ENCODE results near the gene USP31.
"Not testable (repeated sequence)": the region's sequence is repeated elsewhere in the genome, so short reads cannot be mapped to it uniquely, and the experiment has no call there.

USP31 gene

GRCh38 chr16:23145608-23146007 lies 3.6 kb downstream of the USP31 start:
- H3K4me3 ChIP-seq (ENCODE audit: control insufficient read depth, low read depth, low read length): no peak overlapping the region
- no peak for TF ChIP-seq CTCF (conservative IDR thresholded peaks at IDR 0.05; ENCODE audit: control insufficient read depth, insufficient read depth, low read depth, low read length)

GRCh38 chr16:23145186-23145585 lies 4.1 kb downstream of the USP31 start:
- TF ChIP-seq CTCF (conservative IDR thresholded peaks at IDR 0.05; ENCODE audit: control insufficient read depth, insufficient read depth, low read depth, low read length): no peak

More at GRCh38 chr16:23145608-23146007, 3.6 kb downstream of the USP31 start:
- DNase-seq (ENCODE audit: low read depth): peak; percentile 74

DNA sequence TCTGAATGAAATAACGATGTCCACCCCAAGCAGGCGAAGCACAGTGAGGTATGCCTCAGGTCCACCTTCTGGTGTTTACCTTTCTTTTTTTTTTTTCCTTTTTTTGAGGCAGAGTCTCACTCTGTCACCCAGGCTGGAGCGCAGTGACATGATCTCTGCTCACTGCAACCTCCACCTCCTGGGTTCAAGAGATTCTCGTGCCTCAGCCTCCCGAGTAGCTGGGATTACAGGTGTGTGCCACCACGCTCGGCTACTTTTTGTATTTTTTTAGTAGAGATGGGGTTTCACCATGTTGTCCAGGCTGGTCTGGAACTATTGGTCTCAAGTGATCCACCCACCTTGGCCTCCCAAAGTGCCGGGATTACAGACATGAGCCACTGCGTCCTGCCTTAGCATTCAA lies 4.9 kb downstream of the USP31 start:
- not testable (repeated sequence) for DNase-seq (ENCODE audit: low read depth); H3K4me3 ChIP-seq (ENCODE audit: control insufficient read depth, low read depth, low read length)

More at GRCh38 chr16:23145186-23145585, 4.1 kb downstream of the USP31 start:
- no peak overlapping the region for H3K4me3 ChIP-seq (ENCODE audit: control insufficient read depth, low read depth, low read length)
- DNase-seq (ENCODE audit: low read depth): no peak

- no peak for DNase-seq (ENCODE audit: low read depth)
- no peak for TF ChIP-seq CTCF (conservative IDR thresholded peaks at IDR 0.05; ENCODE audit: control insufficient read depth, insufficient read depth, low read depth, low read length)
- H3K4me3 ChIP-seq (ENCODE audit: control insufficient read depth, low read depth, low read length): no peak overlapping the region
Measured at GRCh38 chr16:23143391-23143790, 5.9 kb downstream of the USP31 start.

DNA sequence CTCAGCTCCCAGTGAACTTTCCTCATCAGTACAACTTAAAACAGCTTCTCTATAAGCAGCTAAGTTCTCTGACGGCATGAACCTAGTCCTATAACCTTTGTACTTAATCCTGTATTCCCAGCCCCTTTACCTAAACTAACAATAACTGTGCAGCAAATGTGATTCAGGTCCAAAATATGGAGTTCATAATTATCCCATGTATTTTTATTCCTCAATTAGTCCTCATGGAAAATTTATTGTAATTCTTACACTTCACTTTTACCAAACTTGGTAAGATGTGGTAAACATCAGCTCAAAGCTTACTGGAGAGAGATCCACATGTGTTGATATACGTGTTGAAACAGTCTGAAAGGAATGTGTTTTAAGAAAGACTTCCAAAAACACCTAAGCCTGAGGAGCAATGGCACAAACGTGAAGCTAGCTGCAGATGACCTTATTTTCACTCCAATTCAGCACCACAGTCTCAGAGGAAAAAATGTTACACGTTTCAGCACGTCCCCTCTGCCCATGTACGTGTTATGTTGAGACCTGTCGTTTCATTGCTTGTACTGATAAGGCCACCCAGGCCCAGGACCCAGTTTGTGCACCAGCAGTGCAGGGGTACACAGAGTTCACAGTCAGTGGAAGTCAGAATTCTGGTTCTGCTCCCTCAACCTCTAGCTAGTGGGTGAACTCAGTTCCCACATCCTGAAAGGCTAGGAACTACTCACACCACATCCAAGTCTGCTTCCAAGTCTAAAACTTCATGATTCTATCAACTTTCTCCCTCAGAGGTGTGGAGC lies 7.1 kb downstream of the USP31 start:
- TF ChIP-seq CTCF (conservative IDR thresholded peaks at IDR 0.05; ENCODE audit: control insufficient read depth, insufficient read depth, low read depth, low read length): no peak
- H3K4me3 ChIP-seq (ENCODE audit: control insufficient read depth, low read depth, low read length): no peak overlapping the region
- DNase-seq (ENCODE audit: low read depth): no peak

DNA sequence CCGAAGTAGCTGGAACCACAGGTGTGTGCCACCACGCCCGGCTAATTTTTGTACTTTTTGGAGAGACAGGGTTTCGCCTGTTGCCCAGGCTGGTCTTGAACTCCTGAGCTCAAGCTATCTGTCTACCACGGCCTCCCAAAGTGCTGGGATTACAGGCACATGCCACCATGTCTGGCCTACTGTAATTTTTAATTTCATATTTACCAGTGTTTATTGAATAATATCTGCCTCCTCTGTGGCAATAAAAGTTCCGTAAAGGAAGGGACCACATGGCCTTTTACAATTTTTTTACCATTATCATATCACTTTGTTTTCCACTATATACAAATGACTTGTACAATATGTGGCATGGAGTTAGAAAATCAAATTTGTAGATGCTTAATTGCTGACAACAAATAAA lies 7.8 kb downstream of the USP31 start:
- TF ChIP-seq CTCF (conservative IDR thresholded peaks at IDR 0.05; ENCODE audit: control insufficient read depth, insufficient read depth, low read depth, low read length): no peak
- no peak overlapping the region for H3K4me3 ChIP-seq (ENCODE audit: control insufficient read depth, low read depth, low read length)
- DNase-seq (ENCODE audit: low read depth): no peak

- no peak overlapping the region for H3K4me3 ChIP-seq (ENCODE audit: control insufficient read depth, low read depth, low read length)
- no peak for TF ChIP-seq CTCF (conservative IDR thresholded peaks at IDR 0.05; ENCODE audit: control insufficient read depth, insufficient read depth, low read depth, low read length)
- DNase-seq (ENCODE audit: low read depth): no peak
Measured at GRCh38 chr16:23141033-23141432, 8.2 kb downstream of the USP31 start.

Measured in fibroblast of mammary gland (primary cell).